ENCODE data around the gene TEX261.
"Not testable (repeated sequence)": the region's sequence is repeated elsewhere in the genome, so short reads cannot be mapped to it uniquely, and the experiment has no call there.

TEX261 gene

DNA sequence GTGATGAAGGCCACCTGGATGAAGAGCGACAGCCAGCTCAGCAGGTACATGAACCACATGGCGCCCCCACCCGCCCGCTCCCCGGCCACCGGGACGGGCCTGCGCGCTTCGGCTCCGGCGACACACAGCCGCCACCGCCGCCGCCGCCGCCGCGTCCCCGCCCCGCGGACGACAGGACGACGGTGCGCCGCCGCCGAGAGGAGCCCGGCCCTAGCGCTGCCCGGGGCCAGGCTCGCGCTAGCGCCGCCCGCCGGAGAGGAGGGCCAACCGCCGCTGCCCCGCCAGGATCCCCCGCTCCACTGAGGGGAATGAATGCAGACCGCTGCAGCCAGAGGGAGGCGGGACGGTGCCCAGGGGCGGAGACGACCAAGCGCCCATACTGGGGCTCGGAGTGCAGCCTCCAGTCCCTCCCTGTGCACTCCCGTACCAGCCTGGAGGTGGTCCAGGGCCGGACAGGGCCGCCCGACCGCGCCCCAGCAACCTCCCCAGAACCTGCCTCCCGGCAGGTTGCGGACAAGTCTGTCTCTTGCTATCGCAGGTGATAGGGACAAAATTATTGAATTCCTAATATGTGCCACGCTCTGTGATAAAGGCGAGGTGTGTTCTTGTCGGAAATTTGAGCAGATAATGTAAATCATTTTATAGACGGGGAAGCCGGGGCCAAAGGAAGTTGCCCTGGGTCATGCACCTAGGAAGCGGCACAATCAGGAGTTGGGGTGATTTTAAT is at the start of gene TEX261:
Gene TEX261, minus strand, starts transcription at position 175 of the 727 bp plus-strand sequence. Its CDS starts 116 bp downstream, at position 59.
- peak; percentile 87 to 92 for DNase-seq

DNA sequence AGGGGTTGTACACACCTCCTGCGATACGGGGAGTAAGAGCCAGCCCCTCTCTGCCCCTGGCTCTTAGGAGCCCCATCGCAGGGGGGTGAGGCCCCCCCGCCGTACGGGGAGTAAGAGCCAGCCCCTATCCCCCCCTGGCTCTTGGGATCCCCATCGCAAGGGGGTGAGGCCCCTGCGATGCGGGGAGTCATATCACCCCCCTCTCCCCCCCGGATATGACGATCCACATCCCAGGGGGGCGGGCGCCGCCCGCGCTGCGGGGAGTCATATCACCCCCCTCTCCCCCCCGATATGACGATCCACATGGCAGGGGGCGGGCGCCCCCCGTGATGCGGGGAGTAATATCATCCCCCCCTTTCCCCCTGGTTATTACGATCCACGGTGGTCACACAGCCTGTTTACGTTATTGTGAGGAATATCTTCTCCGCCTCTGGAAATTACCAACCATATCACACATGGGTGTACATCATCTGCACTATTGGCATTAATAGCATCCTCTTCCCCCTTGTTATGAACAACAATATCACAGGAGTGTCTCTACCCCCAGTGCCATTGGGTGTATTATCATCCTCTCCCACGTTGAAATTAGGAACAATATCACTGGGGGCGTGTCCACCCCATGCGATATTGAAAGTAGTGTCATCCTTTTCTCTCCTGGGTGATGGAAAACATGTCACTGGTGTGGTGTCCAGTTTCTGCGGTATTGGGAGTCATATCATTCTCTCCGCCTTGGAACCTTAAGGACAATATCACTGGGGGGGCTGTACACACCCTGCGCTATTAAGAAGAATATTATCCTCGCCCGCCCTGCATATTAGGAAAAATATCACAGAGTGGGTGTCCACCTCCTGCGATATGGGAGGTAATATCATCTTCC is 49.1 kb upstream of the TEX261 start:
- DNase-seq = no peak

DNA sequence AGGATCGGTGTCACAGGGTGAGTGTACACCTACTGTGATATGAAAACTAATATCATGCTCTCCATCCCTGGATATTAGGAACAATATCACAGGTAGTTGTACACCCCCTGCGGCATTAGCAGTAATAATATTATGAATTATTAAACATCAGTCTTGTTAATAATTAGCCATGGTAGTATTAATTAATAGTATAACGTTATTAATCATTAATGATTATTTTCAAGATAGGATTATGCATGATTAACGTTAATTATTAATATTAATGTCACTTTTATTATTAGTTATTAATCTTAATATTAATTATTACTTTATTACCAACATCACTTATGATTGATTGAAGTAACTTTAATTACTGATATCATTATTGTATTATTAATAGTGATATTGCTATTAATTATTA is 47.6 kb upstream of the TEX261 start:
- DNase-seq = no peak

DNA sequence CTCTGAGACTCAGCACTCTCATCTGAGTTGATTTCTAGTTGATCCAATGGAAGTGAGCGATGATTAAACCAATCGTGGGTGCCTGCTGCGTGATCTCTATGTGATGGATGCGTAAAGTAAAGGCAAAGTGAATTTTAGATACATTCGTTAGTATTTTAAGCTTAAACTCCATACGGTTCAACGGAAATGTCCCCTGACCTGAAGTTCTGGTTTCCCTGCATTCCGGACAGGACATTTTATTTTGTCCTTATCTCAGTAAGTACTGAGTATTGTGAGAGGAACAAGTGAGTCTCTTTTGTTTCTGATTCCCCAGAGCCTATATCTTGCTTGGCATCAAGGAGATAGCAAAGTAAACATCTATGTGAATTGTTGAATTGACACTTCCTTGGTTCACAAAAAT is 41.6 kb upstream of the TEX261 start:
- not testable (repeated sequence) for DNase-seq

DNA sequence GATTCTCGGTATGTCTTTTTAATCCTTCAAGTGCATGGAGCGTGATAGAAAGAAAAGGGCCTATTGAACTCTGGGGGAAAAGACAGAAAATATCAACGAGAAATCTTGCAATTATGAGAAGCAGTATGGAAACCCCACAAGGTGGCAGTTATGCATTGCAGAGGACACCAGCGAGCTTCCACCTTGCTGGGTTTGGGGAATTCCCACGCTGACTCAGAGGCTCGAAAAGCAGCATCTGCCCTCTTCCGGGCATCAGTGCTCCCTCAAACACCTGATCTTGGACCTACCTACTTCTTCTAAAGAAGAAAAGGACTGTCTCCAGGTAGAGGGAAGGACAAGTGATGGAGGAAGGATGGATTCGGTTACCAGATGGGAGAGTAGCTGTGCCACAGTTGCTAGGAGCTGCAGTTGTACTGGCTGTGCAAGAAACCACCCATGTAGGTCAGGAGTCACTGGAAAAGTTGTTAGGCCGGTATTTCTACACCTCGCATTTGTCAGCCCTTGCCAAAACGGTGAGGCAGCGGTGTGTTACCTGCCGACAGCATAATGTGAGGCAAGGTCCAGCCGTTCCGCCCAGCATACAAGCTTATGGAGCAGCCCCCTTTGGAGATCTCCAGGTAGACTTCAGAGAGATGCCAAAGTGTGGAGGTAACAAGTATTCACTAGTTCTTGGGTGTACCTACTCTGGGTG is 29.0 kb upstream of the TEX261 start:
- DNase-seq = peak; percentile 74 to 77

GRCh38 chr2:71021394-71021793 is 26.7 kb upstream of the TEX261 start:
- not testable (repeated sequence) for DNase-seq

DNA sequence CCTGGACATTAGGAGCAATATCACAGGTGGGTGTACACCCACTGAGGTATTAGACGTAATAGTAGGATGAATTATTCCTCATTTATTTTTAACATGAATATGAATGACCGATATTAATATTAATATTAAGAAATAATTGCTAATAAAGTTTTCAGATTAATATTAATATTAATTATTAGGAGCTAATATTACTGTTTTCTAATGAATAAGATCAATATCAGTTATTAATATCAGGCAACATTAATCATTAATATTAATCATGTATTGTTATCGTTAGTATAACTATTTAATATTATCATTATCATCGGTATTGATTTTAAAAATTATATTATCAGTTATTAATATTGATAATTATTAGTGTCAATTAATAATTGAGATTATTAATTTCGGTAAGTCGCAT is 25.3 kb upstream of the TEX261 start:
- not testable (repeated sequence) for DNase-seq

DNA sequence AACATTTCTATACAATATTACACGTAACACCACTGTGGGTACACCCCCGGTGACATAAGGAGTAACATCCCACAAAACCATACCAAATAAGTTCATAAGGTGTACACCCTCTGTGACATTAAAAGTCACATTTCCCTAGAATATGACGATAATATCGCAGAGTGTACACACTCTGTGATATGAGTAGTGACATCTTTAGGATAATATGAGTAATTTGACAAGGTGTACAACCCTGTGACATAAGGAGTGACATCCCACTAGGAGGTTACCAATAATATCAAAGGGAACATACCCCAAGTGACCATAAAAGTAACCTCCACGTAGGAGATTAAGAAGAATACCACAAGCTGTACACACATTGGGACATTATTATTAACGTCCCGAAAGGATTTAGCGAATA is 24.0 kb upstream of the TEX261 start:
- no peak for DNase-seq

- DNase-seq = not testable (repeated sequence)
Observed at GRCh38 chr2:71011786-71012185, 17.1 kb upstream of the TEX261 start.

DNA sequence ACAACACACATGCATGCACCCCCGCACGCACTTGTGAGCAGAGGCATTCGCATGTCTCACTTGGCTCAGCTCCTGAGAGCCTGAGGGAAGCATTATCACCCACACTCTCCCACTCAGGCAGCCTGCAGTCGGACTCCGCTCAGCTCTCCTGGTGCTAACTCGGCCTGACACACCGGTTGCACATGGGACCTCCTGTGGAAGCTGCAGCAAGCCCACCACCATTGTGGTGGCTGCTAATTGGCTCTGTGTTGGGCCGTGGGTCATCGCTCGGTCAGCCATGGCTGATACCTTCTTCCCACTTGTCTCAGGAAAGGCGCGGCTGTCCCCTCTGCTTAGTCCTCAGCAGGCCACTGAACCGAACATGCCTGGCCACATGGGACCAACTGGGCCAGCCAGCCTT is 13.7 kb upstream of the TEX261 start:
- DNase-seq = no peak

- no peak for DNase-seq
Observed at GRCh38 chr2:71006955-71007799, 12.5 kb upstream of the TEX261 start.

DNA sequence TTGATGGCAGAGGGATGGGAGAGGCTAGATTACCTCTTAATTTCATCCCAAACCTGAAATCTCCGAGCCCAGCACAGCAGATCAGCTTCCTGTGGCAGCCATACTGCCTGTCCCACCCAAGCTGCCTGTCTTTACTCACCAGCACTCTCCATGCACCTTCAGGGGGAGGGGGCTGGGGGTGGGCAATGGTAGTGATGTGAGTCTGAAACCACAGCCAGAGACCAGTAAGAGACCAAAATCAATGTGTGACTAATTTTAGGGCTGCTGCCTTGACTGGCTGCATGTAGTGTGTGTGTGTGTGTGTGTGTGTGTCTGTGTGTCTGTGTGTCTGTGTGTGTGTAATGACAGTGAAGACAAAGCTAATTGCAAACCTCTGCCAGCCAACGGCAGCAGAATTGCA is 11.7 kb upstream of the TEX261 start:
- no peak for DNase-seq

DNA sequence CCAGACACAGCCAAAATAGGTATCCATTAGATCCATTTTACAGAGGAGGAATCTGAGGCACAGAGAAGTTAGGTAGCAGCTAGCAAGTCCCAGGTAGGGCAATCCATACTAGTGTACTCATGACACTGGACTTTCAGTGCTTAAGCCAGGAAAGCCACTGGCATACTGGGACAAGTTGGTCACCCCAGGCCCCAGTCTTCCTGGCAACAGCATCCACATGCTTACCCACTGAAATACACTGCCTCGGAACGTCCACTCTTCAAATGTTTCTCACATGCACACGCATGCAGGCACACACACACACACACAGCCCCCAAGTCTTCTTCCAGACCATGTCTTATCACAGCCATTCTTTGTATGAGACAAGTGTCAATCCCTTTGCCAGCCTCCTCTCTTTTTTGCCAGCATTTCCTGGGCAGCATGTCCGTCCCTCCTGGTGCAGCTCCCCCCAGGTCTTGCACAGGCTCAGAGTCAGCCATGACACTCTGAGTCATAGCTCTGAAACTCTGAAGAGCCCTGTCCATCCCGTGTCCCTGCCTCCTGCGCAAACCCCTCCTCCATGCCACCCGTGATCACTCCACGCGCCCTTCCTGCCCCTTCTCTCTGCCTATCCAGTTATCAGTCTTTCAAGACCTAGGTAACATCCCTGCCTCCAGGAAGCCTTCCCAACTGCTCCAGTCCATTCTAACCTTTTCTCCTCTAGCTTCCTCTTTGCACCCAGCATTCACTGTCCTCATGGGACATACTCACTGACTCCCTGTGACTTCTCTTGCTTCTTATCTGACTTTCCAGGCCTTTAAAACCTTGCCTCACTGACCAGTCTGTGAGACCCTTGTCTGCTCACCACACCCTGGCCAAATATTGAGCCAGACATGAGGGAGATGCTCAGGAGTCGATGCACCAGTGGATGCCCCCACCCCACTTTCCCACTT is 10.9 kb upstream of the TEX261 start:
- no peak for DNase-seq

DNA sequence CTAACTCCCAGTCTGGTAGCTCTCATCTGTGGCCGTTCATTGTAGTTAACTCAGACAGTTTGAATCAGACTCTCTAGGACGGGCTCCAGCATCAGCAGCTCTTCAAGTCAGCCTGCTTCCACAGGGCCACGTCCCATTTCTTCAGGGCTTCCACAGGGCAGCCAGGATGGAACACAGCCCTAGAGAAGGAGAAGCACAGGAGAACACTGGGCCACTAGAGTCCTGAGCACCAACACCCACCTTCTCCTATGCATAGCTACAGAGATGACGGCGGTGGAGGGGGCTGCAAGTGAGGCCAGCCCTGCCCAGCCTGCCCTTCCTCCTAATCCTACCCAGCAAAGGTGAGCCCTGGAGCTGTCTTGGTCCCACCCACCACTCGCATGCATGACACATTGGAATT is 10.2 kb upstream of the TEX261 start:
- DNase-seq = no peak

- DNase-seq = no peak
Observed at GRCh38 chr2:71003966-71004755, 9.5 kb upstream of the TEX261 start.

DNA sequence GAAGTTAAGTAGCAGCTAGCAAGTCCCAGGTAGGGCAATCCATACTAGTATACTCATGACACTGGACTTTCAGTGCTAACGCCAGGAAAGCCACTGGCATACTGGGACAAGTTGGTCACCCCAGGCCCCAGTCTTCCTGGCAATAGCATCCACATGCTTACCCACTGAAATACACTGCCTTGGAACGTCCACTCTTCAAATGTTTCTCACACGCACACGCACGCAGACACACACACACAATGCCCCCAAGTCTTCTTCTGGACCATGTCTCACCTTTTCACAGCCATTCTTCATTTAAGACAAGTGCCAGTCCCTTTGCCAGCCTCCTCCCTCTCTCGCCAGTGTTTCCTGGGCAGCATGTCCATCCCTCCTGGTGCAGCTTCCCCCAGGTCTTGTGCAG is 8.7 kb upstream of the TEX261 start:
- DNase-seq = no peak

DNA sequence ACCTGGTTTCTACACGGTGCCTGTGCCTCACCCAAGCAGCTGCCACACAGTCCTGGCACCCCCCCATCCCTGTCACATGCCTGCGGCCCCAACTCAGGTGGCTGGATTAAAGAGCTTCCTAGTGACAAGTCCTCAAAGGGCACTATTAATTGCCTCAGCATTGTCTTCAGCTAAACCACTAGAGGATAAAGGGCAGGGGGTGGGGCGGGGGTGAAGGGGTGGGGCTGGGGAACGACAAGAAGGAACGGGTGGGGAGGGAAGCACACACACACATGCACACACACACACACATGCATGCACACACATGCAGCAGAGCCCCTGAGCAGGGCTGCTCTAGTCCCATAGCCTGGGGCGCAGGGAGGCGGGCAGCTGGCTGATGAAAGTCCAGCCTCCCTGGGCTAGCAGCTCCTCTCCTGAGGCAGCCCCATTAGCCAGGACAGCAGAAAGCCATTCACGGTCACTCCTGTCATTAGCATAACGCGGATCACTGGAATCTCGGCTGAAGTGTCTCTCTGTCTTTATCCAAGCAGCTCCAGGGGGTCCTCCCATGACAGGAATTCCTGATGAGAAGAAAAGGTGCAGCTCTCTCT is 7.4 kb upstream of the TEX261 start:
- no peak for DNase-seq

- no peak for DNase-seq
Observed at GRCh38 chr2:71001592-71001927, 6.9 kb upstream of the TEX261 start.

- DNase-seq = peak; percentile 83 to 84
Observed at GRCh38 chr2:71000780-71001591, 6.3 kb upstream of the TEX261 start.

Data from CD4-positive, alpha-beta T cell treated with Interleukin-4 for 1 hour (primary cell).